Tibial nerve (tissue), 4 donors: ENCODE data around the gene AUTS2. TPM values are rescaled to one million over a fixed set of nuclear protein-coding genes. Genes with fewer than 3 reads are reported as not detected.

Source experiments
- DNase-seq, 2 donors: peaks; one replicate each; pipeline ENCODE4 v3.0.0-alpha.2; 2019; ENCODE audit warnings: low spot score in 2 of 2
- H3K27ac ChIP-seq, 4 donors: fragments of 200-600 bp; sonication (generic) in 3 of 4; one replicate each; pipeline ENCODE4 v1.5.1; 2017 to 2019; ENCODE audit warnings: mild to moderate bottlenecking in 1 of 4
- H3K27me3 ChIP-seq, 2 donors: fragments of 200-600 bp; sonication (generic) in 1 of 2; one replicate each; pipeline versions ENCODE4 v1.5.1 to v1.6.0; 2017 to 2019
- H3K36me3 ChIP-seq, 3 donors: fragments of 200-600 bp; sonication (generic); one replicate each; pipeline ENCODE4 v1.5.1; 2018 to 2019
- H3K4me1 ChIP-seq, 4 donors: fragments of 200-600 bp; sonication (generic) in 3 of 4; one replicate each; pipeline ENCODE4 v1.5.1; 2017 to 2019
- H3K4me3 ChIP-seq, 4 donors: fragments of 200-600 bp; sonication (generic) in 3 of 4; one replicate each; pipeline ENCODE4 v1.5.1; 2017 to 2019; ENCODE audit warnings: mild to moderate bottlenecking in 1 of 4, moderate library complexity in 1 of 4
- H3K9me3 ChIP-seq, 4 donors: fragments of 200-600 bp; sonication (generic) in 3 of 4; one replicate each; pipeline ENCODE4 v1.5.1; 2017 to 2019
- EP300 ChIP-seq, 2 donors: sonication (generic); formaldehyde crosslinking; IDR thresholded peaks; one replicate each; pipeline ENCODE4 v1.6.1; 2017; ENCODE audit warnings: antibody characterized with exemption in 2 of 2, mild to moderate bottlenecking in 1 of 2
- POLR2A ChIP-seq, 2 donors: fragments of 450-650 bp; IDR thresholded peaks; one replicate each; pipeline ENCODE4 v1.6.1; 2017; ENCODE audit warnings: antibody characterized with exemption in 2 of 2, mild to moderate bottlenecking in 2 of 2, moderate library complexity in 2 of 2
- WGBS, 2 donors: methylation state at CpG; one replicate each; pipeline ENCODE4 v1.1.5; 2018; 5-methylcytosine and 5-hydroxymethylcytosine counted together
- total RNA-seq, 4 donors: library from RNA; depleted of rRNA; stranded (reverse); fragments of >200 nt; gene quantifications; one replicate each; pipeline ENCODE4 v1.1.0, GENCODE V29; 2016
- TF ChIP-seq, protein P1 (sequence below), 5 experiments: fragments of 200-600 bp in 3 of 5; fragments of 450-650 bp in 2 of 5; sonication (generic) in 3 of 5; IDR thresholded peaks; one replicate each; pipeline ENCODE4 v1.5.1; 2016 to 2019; ENCODE audit warnings: antibody characterized with exemption in 5 of 5, mild to moderate bottlenecking in 3 of 5, moderate library complexity in 2 of 5

The AUTS2 gene
- total RNA-seq, 4 donors from 2014 or later, result 56.6 to 87.9 (median 71.6) TPM

DNA sequence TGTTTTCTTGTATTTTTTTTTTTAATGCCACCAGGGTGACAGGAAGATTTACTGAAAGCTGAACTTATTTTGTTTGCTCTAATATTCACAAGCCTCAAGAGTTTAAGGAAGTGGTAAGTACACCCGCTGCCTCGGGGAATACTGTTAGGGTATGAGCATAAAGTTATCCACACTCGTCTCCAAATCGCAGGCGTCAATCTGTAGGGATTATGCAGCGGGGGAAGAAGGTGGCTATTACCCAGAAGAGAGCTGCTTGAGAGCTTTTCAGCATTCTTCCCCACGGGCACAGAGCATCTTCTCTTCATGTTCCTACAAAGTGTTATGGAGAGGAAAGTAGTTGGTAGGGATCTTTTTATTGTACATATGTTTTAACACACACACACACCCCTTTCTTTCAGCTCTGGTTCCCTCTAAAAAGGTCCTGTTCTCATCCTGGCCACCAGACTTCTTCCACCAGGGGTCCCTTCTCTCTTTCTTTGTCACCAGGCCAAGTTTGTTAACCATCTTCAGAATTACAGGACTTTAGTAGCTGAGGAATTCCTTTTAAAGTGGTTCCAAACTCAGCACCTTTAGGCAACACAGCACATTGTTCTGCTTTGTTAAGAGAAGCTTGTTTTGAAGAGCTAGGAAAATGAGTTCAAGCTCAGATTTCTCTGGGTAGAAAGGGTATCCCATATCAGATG, 1122.1 kb downstream of the AUTS2 start:
- peaks cover 0 to 11% (median under 1%) of the 10 kb centered on the region in 4 donors for H3K4me1 ChIP-seq
- no peak for DNase-seq
- no peaks in the 10 kb centered on the region for H3K27me3 ChIP-seq
- no peaks in the 10 kb centered on the region for H3K9me3 ChIP-seq
- H3K36me3 ChIP-seq, result no peaks in the 10 kb centered on the region
- H3K27ac ChIP-seq, result no peak overlapping the region
- H3K4me3 ChIP-seq, result no peak overlapping the region
- TF ChIP-seq EP300 (IDR thresholded peaks at IDR 0.05) (no peak), POLR2A (IDR thresholded peaks at IDR 0.05) (no peak)
- TF ChIP-seq, protein P1, sequence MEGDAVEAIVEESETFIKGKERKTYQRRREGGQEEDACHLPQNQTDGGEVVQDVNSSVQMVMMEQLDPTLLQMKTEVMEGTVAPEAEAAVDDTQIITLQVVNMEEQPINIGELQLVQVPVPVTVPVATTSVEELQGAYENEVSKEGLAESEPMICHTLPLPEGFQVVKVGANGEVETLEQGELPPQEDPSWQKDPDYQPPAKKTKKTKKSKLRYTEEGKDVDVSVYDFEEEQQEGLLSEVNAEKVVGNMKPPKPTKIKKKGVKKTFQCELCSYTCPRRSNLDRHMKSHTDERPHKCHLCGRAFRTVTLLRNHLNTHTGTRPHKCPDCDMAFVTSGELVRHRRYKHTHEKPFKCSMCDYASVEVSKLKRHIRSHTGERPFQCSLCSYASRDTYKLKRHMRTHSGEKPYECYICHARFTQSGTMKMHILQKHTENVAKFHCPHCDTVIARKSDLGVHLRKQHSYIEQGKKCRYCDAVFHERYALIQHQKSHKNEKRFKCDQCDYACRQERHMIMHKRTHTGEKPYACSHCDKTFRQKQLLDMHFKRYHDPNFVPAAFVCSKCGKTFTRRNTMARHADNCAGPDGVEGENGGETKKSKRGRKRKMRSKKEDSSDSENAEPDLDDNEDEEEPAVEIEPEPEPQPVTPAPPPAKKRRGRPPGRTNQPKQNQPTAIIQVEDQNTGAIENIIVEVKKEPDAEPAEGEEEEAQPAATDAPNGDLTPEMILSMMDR (IDR thresholded peaks at IDR 0.05), result no peak
- 51 to 58% methylated on average over 7 of the region's 7 CpGs for WGBS, 2 donors

DNA sequence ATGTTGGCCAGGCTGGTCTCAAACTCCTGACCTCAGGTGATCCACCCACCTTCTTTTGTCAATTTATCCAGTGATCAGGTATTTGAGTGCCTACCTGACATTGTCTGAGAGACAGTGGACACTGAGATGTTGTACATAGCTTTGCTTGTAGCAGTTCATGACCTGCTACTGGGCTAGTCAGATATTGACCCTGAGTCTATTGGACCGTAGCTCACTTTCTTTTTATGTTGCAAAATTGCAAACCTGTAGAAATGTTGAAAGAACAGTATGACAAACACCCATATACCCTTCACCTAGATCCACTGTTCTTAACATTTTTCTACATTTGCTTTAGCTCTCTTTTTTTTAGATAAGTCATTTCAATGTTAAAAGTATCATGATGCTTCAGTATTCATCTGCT, 1123.2 kb downstream of the AUTS2 start:
- Histone ChIP-seq H3K4me1 (peaks cover 0 to 11% (median 5%) of the 10 kb centered on the region in 4 donors), H3K27me3 (no peaks in the 10 kb centered on the region), H3K36me3 (no peaks in the 10 kb centered on the region), H3K9me3 (no peaks in the 10 kb centered on the region), H3K27ac (no peak overlapping the region), H3K4me3 (no peak overlapping the region)
- TF ChIP-seq, protein P1 (IDR thresholded peaks at IDR 0.05), result no peak
- TF ChIP-seq EP300 (IDR thresholded peaks at IDR 0.05), result no peak
- TF ChIP-seq POLR2A (IDR thresholded peaks at IDR 0.05), result no peak
- 87 to 88% methylated on average over 1 of the region's 1 CpG for WGBS, 2 donors
- DNase-seq, result no peak

- Histone ChIP-seq H3K36me3 (no peaks in the 10 kb centered on the region), H3K27ac (no peak overlapping the region), H3K27me3 (no peaks in the 10 kb centered on the region), H3K9me3 (no peaks in the 10 kb centered on the region), H3K4me3 (no peak overlapping the region), H3K4me1 (peaks cover 0 to 10% (median 3%) of the 10 kb centered on the region in 4 donors)
- WGBS, 2 donors, result 94% methylated on average over 5 of the region's 5 CpGs
- TF ChIP-seq EP300 (IDR thresholded peaks at IDR 0.05) (no peak), POLR2A (IDR thresholded peaks at IDR 0.05) (no peak)
- DNase-seq, result no peak
Observed at GRCh38 chr7:70723339-70723738, 1125.1 kb downstream of the AUTS2 start.

DNA sequence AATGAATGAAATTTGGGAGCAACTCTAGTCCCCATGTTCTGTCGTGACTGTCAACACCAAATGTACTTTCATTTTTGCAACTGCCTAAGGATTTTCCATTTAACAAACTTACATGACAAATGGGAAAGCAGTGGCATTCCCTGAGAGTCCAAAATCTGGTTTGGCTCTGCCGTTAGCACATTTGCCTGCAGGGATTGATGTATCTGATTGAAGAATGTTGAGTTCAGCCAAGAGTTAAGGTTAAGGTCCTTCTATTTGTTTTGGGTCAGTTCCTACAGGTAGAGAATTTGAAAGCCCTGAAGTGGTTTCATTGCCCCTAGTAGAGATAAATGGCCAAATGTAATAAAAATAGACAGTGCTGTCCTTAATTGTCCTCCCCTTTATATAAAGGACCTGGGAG, 1127.2 kb downstream of the AUTS2 start:
- 59 to 73% methylated on average over 2 of the region's 2 CpGs for WGBS, 2 donors
- Histone ChIP-seq H3K27me3 (no peaks in the 10 kb centered on the region), H3K9me3 (no peaks in the 10 kb centered on the region), H3K4me1 (peaks cover 0 to 10% (median 3%) of the 10 kb centered on the region in 4 donors), H3K36me3 (no peaks in the 10 kb centered on the region), H3K4me3 (no peak overlapping the region), H3K27ac (no peak overlapping the region)
- TF ChIP-seq POLR2A (IDR thresholded peaks at IDR 0.05) (no peak), EP300 (IDR thresholded peaks at IDR 0.05) (no peak)
- TF ChIP-seq, protein P1 (IDR thresholded peaks at IDR 0.05), result no peak
- no peak for DNase-seq

DNA sequence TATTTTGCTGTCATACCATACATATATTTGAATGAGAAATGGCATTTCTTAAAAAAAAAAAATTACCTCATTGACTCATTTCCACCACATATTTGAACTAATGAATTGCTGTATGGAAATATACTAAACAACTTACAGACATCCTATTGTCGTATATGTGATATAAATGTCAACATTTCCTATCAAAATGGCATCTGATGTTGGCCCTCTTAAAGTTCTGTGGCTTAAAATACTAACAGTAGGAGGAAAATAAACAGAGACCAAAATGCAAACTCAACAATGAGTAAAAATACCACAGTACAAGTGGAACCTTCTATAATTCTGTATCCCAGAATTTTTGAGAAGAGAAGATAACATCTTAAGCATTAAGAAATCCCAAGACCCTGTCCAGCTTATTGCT, 1128.0 kb downstream of the AUTS2 start:
- H3K4me1 ChIP-seq, result peaks cover 0 to 10% (median 3%) of the 10 kb centered on the region in 4 donors
- no peaks in the 10 kb centered on the region for H3K9me3 ChIP-seq
- DNase-seq, result no peak
- TF ChIP-seq POLR2A (IDR thresholded peaks at IDR 0.05), result no peak
- TF ChIP-seq EP300 (IDR thresholded peaks at IDR 0.05), result no peak
- TF ChIP-seq, protein P1 (IDR thresholded peaks at IDR 0.05), result no peak
- H3K27me3 ChIP-seq, result no peaks in the 10 kb centered on the region
- no peaks in the 10 kb centered on the region for H3K36me3 ChIP-seq
- H3K4me3 ChIP-seq, result no peak overlapping the region
- H3K27ac ChIP-seq, result no peak overlapping the region
- WGBS, 2 donors, result 75 to 79% methylated on average over 1 of the region's 1 CpG
